C4-2B (cell line): ENCODE data around the gene ST7.

Experiments
- ZFX ChIP-seq: fragments of 450-650 bp; IDR thresholded peaks from 2 replicates; pipeline ENCODE4 v1.6.1; 2017
- TF ChIP-seq, protein P1 (sequence below): fragments of 450-650 bp; conservative IDR thresholded peaks from 2 replicates; pipeline ENCODE4 v1.5.1; 2017; ENCODE audit warnings: mild to moderate bottlenecking

DNA sequence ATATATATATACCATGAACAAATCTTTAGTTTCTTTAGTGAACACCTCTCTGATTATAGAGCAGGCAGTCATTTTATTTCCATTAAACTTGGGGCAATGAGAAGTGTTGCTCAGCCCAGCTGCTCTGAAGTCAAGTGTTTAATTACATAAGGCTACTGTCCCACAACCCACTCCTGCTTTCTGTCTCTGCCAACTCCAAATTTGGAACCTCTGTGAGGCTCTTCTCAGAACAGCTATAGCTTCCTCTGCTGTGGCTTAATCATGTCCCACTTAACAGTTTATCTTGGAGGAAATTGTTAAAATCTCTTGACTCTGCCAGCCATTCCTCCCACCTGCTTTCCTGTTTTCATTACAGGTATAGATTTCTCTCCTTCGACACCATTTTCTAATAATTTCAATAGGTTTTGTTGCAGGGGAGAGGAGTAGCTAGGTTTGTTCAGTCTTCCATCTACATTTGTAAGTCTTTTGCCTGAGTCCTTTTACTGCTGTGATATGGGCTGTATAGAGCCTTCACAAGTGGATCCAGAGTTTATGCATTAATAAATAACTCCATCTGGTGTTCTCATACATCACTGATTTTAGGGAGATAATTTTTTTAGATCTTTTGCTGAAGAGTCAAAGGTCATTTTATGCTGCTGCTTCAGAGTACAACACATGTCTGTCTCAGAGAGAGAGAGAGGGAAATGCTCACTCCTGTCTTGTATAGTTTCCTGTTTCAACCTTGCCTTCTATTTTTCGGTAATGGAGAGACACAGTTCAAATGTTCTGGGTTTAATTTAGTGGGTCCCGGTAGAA, 199.1 kb downstream of the ST7 start:
- TF ChIP-seq, protein P1, sequence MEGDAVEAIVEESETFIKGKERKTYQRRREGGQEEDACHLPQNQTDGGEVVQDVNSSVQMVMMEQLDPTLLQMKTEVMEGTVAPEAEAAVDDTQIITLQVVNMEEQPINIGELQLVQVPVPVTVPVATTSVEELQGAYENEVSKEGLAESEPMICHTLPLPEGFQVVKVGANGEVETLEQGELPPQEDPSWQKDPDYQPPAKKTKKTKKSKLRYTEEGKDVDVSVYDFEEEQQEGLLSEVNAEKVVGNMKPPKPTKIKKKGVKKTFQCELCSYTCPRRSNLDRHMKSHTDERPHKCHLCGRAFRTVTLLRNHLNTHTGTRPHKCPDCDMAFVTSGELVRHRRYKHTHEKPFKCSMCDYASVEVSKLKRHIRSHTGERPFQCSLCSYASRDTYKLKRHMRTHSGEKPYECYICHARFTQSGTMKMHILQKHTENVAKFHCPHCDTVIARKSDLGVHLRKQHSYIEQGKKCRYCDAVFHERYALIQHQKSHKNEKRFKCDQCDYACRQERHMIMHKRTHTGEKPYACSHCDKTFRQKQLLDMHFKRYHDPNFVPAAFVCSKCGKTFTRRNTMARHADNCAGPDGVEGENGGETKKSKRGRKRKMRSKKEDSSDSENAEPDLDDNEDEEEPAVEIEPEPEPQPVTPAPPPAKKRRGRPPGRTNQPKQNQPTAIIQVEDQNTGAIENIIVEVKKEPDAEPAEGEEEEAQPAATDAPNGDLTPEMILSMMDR, result no peak
- no peak for TF ChIP-seq ZFX
